Measurements from ENCODE around the gene RPL7A. TPM values are rescaled to one million over a fixed set of nuclear protein-coding genes. Genes with fewer than 3 reads are reported as not detected.

Gene RPL7A
- total RNA-seq, 1 donor from 2014 or later: 2,339 TPM

DNA sequence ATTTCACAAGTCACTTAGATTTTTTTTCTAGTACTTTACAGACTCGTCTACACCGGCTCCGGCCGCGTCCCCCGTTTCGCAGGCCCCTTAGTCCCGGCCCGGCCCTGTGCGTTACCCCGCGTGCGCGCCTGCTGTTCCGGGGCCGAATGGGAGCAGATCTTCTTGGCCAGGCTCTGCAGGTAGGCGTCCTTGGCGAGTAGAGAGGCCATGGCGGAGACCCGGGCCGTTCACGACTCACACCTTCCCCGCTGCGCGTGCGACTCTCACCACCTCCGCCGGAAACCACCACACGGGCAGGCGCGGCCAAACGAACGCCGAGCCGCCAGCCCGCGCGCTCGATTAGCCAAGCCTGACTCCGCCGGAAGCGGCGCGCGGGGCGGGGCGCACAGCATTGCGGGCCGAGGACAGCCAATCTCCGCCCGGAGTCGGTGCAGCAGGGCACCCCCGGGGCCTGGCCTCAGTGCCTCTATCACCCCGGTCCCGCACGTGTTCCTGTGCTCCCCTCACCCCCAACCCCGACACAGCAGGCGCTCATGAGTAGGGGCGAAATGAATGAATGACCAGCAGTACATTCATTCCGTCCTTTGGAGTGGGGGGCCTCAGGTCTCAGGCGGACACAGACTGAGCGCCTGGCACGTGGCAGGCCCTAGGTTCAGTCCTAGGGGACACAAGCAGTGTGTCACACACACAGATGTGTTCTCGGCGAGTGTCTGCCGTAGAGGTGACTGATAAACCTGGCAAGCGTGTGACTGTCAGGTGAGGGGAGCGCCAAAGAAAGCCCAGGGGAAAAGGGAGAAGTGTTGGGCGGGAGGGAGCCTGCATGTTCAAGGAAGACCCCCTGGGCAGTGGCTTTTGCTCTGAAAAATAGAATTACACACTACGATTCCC is 11.8 kb upstream of the RPL7A start, which contains the start of gene SURF6:
TSS of gene SURF6 (minus strand) at position 265 of the 888 bp plus-strand sequence. CDS start at position 209, 56 bp downstream.
- DNase-seq (ENCODE audit: low read depth): peak; percentile 42
- H3K4me3 ChIP-seq (ENCODE audit: low read depth, low read length): peak within 1 kb of the TSS; percentile 96
- H3K27me3 ChIP-seq (ENCODE audit: control insufficient read depth, insufficient read depth, low read length): no peaks in the 10 kb centered on the region
- H3K36me3 ChIP-seq (ENCODE audit: control insufficient read depth, insufficient read depth, low read length): peaks cover 11% of the 10 kb centered on the region
- TF ChIP-seq, protein P1, sequence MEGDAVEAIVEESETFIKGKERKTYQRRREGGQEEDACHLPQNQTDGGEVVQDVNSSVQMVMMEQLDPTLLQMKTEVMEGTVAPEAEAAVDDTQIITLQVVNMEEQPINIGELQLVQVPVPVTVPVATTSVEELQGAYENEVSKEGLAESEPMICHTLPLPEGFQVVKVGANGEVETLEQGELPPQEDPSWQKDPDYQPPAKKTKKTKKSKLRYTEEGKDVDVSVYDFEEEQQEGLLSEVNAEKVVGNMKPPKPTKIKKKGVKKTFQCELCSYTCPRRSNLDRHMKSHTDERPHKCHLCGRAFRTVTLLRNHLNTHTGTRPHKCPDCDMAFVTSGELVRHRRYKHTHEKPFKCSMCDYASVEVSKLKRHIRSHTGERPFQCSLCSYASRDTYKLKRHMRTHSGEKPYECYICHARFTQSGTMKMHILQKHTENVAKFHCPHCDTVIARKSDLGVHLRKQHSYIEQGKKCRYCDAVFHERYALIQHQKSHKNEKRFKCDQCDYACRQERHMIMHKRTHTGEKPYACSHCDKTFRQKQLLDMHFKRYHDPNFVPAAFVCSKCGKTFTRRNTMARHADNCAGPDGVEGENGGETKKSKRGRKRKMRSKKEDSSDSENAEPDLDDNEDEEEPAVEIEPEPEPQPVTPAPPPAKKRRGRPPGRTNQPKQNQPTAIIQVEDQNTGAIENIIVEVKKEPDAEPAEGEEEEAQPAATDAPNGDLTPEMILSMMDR (IDR thresholded peaks at IDR 0.05; ENCODE audit: insufficient read depth, low read length, poor library complexity, severe bottlenecking): no peak

DNA sequence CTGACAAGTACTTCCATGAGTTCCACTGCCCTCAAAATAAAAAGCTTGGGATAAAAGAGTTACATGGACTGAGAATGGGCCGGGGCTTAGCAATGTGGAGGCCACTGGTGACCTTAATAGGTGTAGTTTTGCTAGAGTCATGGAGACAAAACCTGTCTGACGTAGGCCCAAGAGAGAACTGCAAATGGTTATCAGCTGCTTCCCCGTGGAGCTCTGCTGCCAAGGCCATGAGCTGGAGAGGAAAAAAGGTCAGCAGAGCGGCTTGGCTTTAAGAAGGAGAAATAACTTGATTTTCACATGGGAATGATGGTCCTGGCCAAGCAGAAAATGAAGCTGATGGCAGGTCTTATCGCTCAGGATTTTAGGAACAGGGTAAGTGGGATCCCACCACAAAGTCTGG is 8.4 kb upstream of the RPL7A start:
- H3K36me3 ChIP-seq (ENCODE audit: control insufficient read depth, insufficient read depth, low read length): peaks cover 1% of the 10 kb centered on the region

DNA sequence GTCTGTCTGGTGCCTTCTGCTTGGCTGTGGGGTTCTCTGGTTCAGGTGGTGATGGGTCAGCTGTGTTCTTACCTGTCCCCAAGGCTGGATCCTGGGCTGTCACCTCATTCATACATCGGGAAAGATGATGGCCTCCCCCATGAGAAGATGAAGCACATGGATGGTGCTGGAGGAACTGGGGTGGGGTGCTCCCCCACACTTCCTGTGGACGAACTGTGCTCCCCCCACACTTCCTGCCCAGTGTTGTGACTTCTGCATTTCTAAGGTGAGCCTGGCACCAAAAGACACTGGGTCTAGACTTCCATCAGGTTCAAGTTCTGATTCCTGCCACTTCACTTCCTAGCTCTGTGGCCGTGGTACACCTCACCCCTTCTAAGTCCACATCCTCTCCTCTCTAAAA is 7.8 kb upstream of the RPL7A start:
- peaks cover 1% of the 10 kb centered on the region for H3K36me3 ChIP-seq (ENCODE audit: control insufficient read depth, insufficient read depth, low read length)
- no peaks in the 10 kb centered on the region for H3K27me3 ChIP-seq (ENCODE audit: control insufficient read depth, insufficient read depth, low read length)
- no peak overlapping the region for H3K4me3 ChIP-seq (ENCODE audit: low read depth, low read length)
- TF ChIP-seq, protein P1 (IDR thresholded peaks at IDR 0.05; ENCODE audit: insufficient read depth, low read length, poor library complexity, severe bottlenecking): no peak
- DNase-seq (ENCODE audit: low read depth): no peak

More for the DNA sequence above, 8.4 kb upstream of the RPL7A start:
- no peak for DNase-seq (ENCODE audit: low read depth)
- H3K4me3 ChIP-seq (ENCODE audit: low read depth, low read length): no peak overlapping the region
- TF ChIP-seq, protein P1 (IDR thresholded peaks at IDR 0.05; ENCODE audit: insufficient read depth, low read length, poor library complexity, severe bottlenecking): no peak
- no peaks in the 10 kb centered on the region for H3K27me3 ChIP-seq (ENCODE audit: control insufficient read depth, insufficient read depth, low read length)

DNA sequence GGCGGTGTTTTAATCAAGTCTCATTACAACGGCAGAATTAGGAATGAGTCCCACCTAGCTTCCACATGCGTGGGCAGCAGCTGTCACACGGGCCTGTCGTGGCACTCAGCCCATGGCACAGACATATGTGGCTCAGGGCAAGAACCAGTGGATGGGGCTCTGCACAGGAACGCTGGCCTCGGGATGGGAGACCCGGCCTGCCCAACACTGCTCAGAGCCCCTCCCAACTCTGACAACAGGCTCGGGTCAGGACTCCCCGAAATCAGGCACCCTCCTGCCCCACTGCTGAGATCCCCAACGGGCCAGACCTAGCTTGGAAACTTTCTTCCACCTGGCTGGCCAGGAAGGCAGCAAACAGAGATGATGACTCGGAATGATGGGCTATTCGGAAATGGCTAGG is 7.1 kb upstream of the RPL7A start:
- no peak overlapping the region for H3K4me3 ChIP-seq (ENCODE audit: low read depth, low read length)
- TF ChIP-seq, protein P1 (IDR thresholded peaks at IDR 0.05; ENCODE audit: insufficient read depth, low read length, poor library complexity, severe bottlenecking): no peak
- H3K36me3 ChIP-seq (ENCODE audit: control insufficient read depth, insufficient read depth, low read length): peaks cover 1% of the 10 kb centered on the region
- H3K27me3 ChIP-seq (ENCODE audit: control insufficient read depth, insufficient read depth, low read length): no peaks in the 10 kb centered on the region
- no peak for DNase-seq (ENCODE audit: low read depth)

DNA sequence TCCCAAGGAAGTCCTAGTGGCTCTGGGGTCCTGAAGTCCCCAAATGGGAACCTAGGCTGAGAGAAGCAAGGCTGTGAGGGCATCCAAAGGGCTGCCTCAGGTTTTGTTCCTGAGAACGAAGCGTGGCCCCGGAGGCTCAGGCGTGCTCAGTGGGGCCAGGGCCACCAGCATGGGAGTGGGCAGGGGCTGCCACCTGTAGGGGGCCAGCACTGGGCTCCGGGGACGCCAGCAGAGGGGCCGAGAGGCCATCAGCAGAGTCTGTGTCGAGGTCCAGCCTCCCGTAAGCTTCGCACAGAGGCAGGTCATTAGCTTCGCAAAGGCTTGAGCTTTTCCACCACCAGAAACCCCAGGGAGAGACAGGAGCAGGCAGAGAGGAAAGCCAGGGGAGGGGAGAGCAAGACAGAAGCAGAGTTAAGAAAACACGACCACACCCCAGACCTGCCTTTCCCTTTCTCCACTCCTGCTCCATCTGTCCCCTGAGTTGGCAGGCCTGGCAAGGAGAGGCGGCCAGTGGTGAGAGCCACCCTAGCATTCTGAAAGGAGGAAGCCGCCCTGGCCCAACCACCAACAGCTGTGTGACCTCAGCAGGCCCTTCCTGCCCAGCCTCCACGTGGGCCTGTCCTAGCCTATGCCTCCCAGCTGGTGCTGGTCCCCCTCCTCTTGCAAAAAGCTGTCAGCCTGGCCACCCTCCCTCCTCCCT is 6.5 kb upstream of the RPL7A start:
- TF ChIP-seq, protein P1 (IDR thresholded peaks at IDR 0.05; ENCODE audit: insufficient read depth, low read length, poor library complexity, severe bottlenecking): no peak
- Histone ChIP-seq H3K36me3 (ENCODE audit: control insufficient read depth, insufficient read depth, low read length) (peaks cover 1% of the 10 kb centered on the region), H3K27me3 (ENCODE audit: control insufficient read depth, insufficient read depth, low read length) (no peaks in the 10 kb centered on the region), H3K4me3 (ENCODE audit: low read depth, low read length) (no peak overlapping the region)
- no peak for DNase-seq (ENCODE audit: low read depth)
